ENCODE results near the gene SARS1.
A peak's percentile ranks its signal among the peaks of the same experiment; 100 is the strongest.

SARS1 gene

DNA sequence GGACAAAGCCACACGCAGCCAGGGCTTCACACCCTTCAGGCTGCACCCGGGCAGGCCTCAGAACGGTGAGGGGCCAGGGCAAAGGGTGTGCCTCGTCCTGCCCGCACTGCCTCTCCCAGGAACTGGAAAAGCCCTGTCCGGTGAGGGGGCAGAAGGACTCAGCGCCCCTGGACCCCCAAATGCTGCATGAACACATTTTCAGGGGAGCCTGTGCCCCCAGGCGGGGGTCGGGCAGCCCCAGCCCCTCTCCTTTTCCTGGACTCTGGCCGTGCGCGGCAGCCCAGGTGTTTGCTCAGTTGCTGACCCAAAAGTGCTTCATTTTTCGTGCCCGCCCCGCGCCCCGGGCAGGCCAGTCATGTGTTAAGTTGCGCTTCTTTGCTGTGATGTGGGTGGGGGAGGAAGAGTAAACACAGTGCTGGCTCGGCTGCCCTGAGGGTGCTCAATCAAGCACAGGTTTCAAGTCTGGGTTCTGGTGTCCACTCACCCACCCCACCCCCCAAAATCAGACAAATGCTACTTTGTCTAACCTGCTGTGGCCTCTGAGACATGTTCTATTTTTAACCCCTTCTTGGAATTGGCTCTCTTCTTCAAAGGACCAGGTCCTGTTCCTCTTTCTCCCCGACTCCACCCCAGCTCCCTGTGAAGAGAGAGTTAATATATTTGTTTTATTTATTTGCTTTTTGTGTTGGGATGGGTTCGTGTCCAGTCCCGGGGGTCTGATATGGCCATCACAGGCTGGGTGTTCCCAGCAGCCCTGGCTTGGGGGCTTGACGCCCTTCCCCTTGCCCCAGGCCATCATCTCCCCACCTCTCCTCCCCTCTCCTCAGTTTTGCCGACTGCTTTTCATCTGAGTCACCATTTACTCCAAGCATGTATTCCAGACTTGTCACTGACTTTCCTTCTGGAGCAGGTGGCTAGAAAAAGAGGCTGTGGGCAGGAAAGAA lies 61.1 kb downstream of the SARS1 start:
- no peak overlapping the region for H3K4me3 ChIP-seq (ENCODE audit: low read length in 2 of 2)
- H3K27ac ChIP-seq (ENCODE audit: low read depth in 2 of 2, low read length in 2 of 2): no peak overlapping the region
- peak overlapping the region in 1 of 2 donors; percentile 54 for H3K9ac ChIP-seq (ENCODE audit: low read depth in 1 of 2, low read length in 2 of 2)

DNA sequence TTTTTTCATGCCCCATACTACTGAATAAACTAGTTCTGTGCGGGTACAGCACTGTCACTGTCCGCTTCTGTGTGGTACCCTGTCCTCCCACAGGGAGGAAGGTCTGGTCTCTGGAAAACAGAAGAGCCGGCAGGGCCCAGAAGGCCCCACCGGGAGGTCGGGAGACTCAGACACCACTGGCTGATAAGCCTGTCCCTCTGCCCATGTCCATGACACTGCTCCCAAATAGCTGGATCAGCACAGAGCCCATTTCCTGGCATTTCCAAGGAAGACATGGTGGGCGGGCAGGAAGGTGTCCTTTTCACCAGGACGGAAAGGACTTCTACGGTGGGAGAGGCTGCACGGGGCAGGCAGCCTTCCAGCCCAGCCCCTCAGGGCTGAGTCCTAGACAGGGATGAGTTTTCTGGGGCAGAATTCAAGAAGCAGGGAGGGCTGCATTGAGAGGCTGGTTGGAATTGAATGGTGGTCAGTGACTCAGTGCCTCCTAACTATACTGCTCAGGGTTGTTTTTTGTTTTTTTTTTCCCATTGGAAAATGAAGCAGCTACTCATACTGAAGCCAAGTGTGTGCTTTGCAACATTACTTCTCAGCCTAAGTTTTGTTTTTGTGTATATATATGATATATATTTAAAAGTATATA lies 62.1 kb downstream of the SARS1 start:
- H3K27me3 ChIP-seq (ENCODE audit: control insufficient read depth in 2 of 2, insufficient read depth in 2 of 2, low read length in 2 of 2): no peaks in the 10 kb centered on the region
- H3K27ac ChIP-seq (ENCODE audit: low read depth in 2 of 2, low read length in 2 of 2): no peak overlapping the region
- H3K4me1 ChIP-seq (ENCODE audit: control insufficient read depth in 2 of 2, insufficient read depth in 2 of 2, low read length in 2 of 2): peaks cover 19 to 24% of the 10 kb centered on the region in 2 donors
- H3K4me3 ChIP-seq (ENCODE audit: low read length in 2 of 2): no peak overlapping the region
- H3K9me3 ChIP-seq (ENCODE audit: control insufficient read depth in 2 of 2, low read length in 2 of 2): no peaks in the 10 kb centered on the region
- no peak overlapping the region for H3K9ac ChIP-seq (ENCODE audit: low read depth in 1 of 2, low read length in 2 of 2)
- no peaks in the 10 kb centered on the region for H3K36me3 ChIP-seq (ENCODE audit: control insufficient read depth in 2 of 2, insufficient read depth in 2 of 2, low read length in 2 of 2)

More for the DNA sequence above, 61.1 kb downstream of the SARS1 start:
- no peaks in the 10 kb centered on the region for H3K27me3 ChIP-seq (ENCODE audit: control insufficient read depth in 2 of 2, insufficient read depth in 2 of 2, low read length in 2 of 2)
- no peaks in the 10 kb centered on the region for H3K9me3 ChIP-seq (ENCODE audit: control insufficient read depth in 2 of 2, low read length in 2 of 2)
- H3K4me1 ChIP-seq (ENCODE audit: control insufficient read depth in 2 of 2, insufficient read depth in 2 of 2, low read length in 2 of 2): peaks cover 19 to 24% of the 10 kb centered on the region in 2 donors
- no peaks in the 10 kb centered on the region for H3K36me3 ChIP-seq (ENCODE audit: control insufficient read depth in 2 of 2, insufficient read depth in 2 of 2, low read length in 2 of 2)

- Histone ChIP-seq H3K27ac (ENCODE audit: low read depth in 2 of 2, low read length in 2 of 2) (peak overlapping the region; percentile 73 to 74), H3K9me3 (ENCODE audit: control insufficient read depth in 2 of 2, low read length in 2 of 2) (no peaks in the 10 kb centered on the region), H3K9ac (ENCODE audit: low read depth in 1 of 2, low read length in 2 of 2) (peak overlapping the region in 1 of 2 donors; percentile 52), H3K27me3 (ENCODE audit: control insufficient read depth in 2 of 2, insufficient read depth in 2 of 2, low read length in 2 of 2) (no peaks in the 10 kb centered on the region), H3K4me1 (ENCODE audit: control insufficient read depth in 2 of 2, insufficient read depth in 2 of 2, low read length in 2 of 2) (peaks cover 26 to 29% of the 10 kb centered on the region in 2 donors), H3K4me3 (ENCODE audit: low read length in 2 of 2) (peak overlapping the region in 1 of 2 donors; percentile 20), H3K36me3 (ENCODE audit: control insufficient read depth in 2 of 2, insufficient read depth in 2 of 2, low read length in 2 of 2) (no peaks in the 10 kb centered on the region)
Observed at GRCh38 chr1:109277434-109278204, 63.9 kb downstream of the SARS1 start.

DNA sequence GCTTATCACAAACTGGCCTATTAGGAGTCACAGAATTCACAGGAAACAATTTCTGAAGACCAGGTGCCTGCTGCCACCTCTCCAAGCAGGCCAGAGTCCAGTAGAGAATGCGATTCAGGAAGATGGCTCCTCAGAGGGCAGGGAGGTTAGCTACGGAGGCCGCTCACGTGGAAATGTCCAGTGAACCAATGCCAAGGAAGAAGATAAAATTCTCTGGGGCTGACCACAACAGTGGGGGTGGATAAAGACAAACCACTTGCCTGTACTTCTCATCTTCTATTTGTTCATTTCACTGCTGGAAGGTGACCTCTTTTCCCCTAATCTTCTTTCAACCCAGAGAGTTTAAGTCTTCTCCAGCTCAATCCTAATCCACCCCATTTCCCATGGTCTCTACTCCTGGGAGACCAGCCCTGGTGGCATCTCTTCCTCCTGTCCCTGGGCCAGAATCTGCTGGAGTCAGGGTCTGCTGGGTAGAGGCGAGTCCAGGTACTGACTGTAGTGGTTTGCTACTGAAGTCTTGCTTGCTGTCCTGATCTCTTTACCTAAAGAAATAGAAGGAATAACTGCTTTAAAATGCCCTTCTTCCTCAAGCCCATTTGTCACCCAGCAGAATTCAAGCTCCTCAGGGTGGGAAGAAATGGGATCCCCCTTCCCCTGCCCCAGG lies 66.0 kb downstream of the SARS1 start:
- no peak overlapping the region for H3K27ac ChIP-seq (ENCODE audit: low read depth in 2 of 2, low read length in 2 of 2)
- H3K4me3 ChIP-seq (ENCODE audit: low read length in 2 of 2): no peak overlapping the region
- H3K4me1 ChIP-seq (ENCODE audit: control insufficient read depth in 2 of 2, insufficient read depth in 2 of 2, low read length in 2 of 2): peaks cover 30 to 36% of the 10 kb centered on the region in 2 donors

GRCh38 chr1:109280862-109281261 lies 67.1 kb downstream of the SARS1 start:
- no peak overlapping the region for H3K9ac ChIP-seq (ENCODE audit: low read depth in 1 of 2, low read length in 2 of 2)

More for the DNA sequence above, 66.0 kb downstream of the SARS1 start:
- Histone ChIP-seq H3K27me3 (ENCODE audit: control insufficient read depth in 2 of 2, insufficient read depth in 2 of 2, low read length in 2 of 2) (no peaks in the 10 kb centered on the region), H3K9me3 (ENCODE audit: control insufficient read depth in 2 of 2, low read length in 2 of 2) (no peaks in the 10 kb centered on the region), H3K36me3 (ENCODE audit: control insufficient read depth in 2 of 2, insufficient read depth in 2 of 2, low read length in 2 of 2) (no peaks in the 10 kb centered on the region), H3K9ac (ENCODE audit: low read depth in 1 of 2, low read length in 2 of 2) (no peak overlapping the region)

GRCh38 chr1:109281680-109282496 lies 68.2 kb downstream of the SARS1 start:
- Histone ChIP-seq H3K4me3 (ENCODE audit: low read length in 2 of 2) (peak overlapping the region; percentile 85 to 90), H3K9me3 (ENCODE audit: control insufficient read depth in 2 of 2, low read length in 2 of 2) (no peaks in the 10 kb centered on the region), H3K27me3 (ENCODE audit: control insufficient read depth in 2 of 2, insufficient read depth in 2 of 2, low read length in 2 of 2) (no peaks in the 10 kb centered on the region), H3K9ac (ENCODE audit: low read depth in 1 of 2, low read length in 2 of 2) (peak overlapping the region in 1 of 2 donors; percentile 82), H3K4me1 (ENCODE audit: control insufficient read depth in 2 of 2, insufficient read depth in 2 of 2, low read length in 2 of 2) (peaks cover 26 to 28% of the 10 kb centered on the region in 2 donors), H3K36me3 (ENCODE audit: control insufficient read depth in 2 of 2, insufficient read depth in 2 of 2, low read length in 2 of 2) (no peaks in the 10 kb centered on the region), H3K27ac (ENCODE audit: low read depth in 2 of 2, low read length in 2 of 2) (no peak overlapping the region)

More at GRCh38 chr1:109280862-109281261, 67.1 kb downstream of the SARS1 start:
- H3K4me3 ChIP-seq (ENCODE audit: low read length in 2 of 2): no peak overlapping the region
- H3K9me3 ChIP-seq (ENCODE audit: control insufficient read depth in 2 of 2, low read length in 2 of 2): no peaks in the 10 kb centered on the region
- H3K4me1 ChIP-seq (ENCODE audit: control insufficient read depth in 2 of 2, insufficient read depth in 2 of 2, low read length in 2 of 2): peaks cover 26 to 31% of the 10 kb centered on the region in 2 donors
- no peak overlapping the region for H3K27ac ChIP-seq (ENCODE audit: low read depth in 2 of 2, low read length in 2 of 2)
- no peaks in the 10 kb centered on the region for H3K36me3 ChIP-seq (ENCODE audit: control insufficient read depth in 2 of 2, insufficient read depth in 2 of 2, low read length in 2 of 2)
- H3K27me3 ChIP-seq (ENCODE audit: control insufficient read depth in 2 of 2, insufficient read depth in 2 of 2, low read length in 2 of 2): no peaks in the 10 kb centered on the region

GRCh38 chr1:109282497-109282951 lies 68.8 kb downstream of the SARS1 start:
- H3K27ac ChIP-seq (ENCODE audit: low read depth in 2 of 2, low read length in 2 of 2): peak overlapping the region in 1 of 2 donors; percentile 82
- peaks cover 20 to 22% of the 10 kb centered on the region in 2 donors for H3K4me1 ChIP-seq (ENCODE audit: control insufficient read depth in 2 of 2, insufficient read depth in 2 of 2, low read length in 2 of 2)
- H3K4me3 ChIP-seq (ENCODE audit: low read length in 2 of 2): peak overlapping the region; percentile 85 to 90

GRCh38 chr1:109282952-109283747 lies 69.4 kb downstream of the SARS1 start, which contains the start of gene PSRC1:
TSS of gene PSRC1 (minus strand) at chr1:109283145.
- peak within 1 kb of the TSS; percentile 82 to 86 for H3K27ac ChIP-seq (ENCODE audit: low read depth in 2 of 2, low read length in 2 of 2)
- H3K9me3 ChIP-seq (ENCODE audit: control insufficient read depth in 2 of 2, low read length in 2 of 2): no peaks in the 10 kb centered on the region
- peaks cover 15 to 17% of the 10 kb centered on the region in 2 donors for H3K4me1 ChIP-seq (ENCODE audit: control insufficient read depth in 2 of 2, insufficient read depth in 2 of 2, low read length in 2 of 2)
- no peaks in the 10 kb centered on the region for H3K36me3 ChIP-seq (ENCODE audit: control insufficient read depth in 2 of 2, insufficient read depth in 2 of 2, low read length in 2 of 2)
- H3K9ac ChIP-seq (ENCODE audit: low read depth in 1 of 2, low read length in 2 of 2): peak within 1 kb of the TSS; percentile 82 to 83
- H3K4me3 ChIP-seq (ENCODE audit: low read length in 2 of 2): peak within 1 kb of the TSS; percentile 85 to 90
- no peaks in the 10 kb centered on the region for H3K27me3 ChIP-seq (ENCODE audit: control insufficient read depth in 2 of 2, insufficient read depth in 2 of 2, low read length in 2 of 2)

More at GRCh38 chr1:109282497-109282951, 68.8 kb downstream of the SARS1 start:
- Histone ChIP-seq H3K36me3 (ENCODE audit: control insufficient read depth in 2 of 2, insufficient read depth in 2 of 2, low read length in 2 of 2) (no peaks in the 10 kb centered on the region), H3K9ac (ENCODE audit: low read depth in 1 of 2, low read length in 2 of 2) (peak overlapping the region; percentile 52 to 82), H3K27me3 (ENCODE audit: control insufficient read depth in 2 of 2, insufficient read depth in 2 of 2, low read length in 2 of 2) (no peaks in the 10 kb centered on the region), H3K9me3 (ENCODE audit: control insufficient read depth in 2 of 2, low read length in 2 of 2) (no peaks in the 10 kb centered on the region)

Data from mucosa of rectum (tissue), 2 donors.